CD4-positive, alpha-beta T cell treated with Interferon alpha-2 for 1 hour (primary cell): ENCODE measurements around the gene CXCL6.

ENCODE experiments used
- DNase-seq, 2 donors: peaks; one replicate each; pipeline ENCODE4 v3.0.0-alpha.2; 2020 to 2022

The CXCL6 gene

GRCh38 chr4:73843369-73843768 is 6.9 kb downstream of the CXCL6 start:
- DNase-seq, result no peak

- DNase-seq, result no peak
Measured at GRCh38 chr4:73844345-73844744, 7.9 kb downstream of the CXCL6 start.

GRCh38 chr4:73844806-73845205 is 8.3 kb downstream of the CXCL6 start:
- DNase-seq, result no peak

GRCh38 chr4:73847526-73848182 is 11.2 kb downstream of the CXCL6 start:
- DNase-seq, result no peak

GRCh38 chr4:73848183-73848777 is 11.8 kb downstream of the CXCL6 start:
- DNase-seq, result no peak

- no peak for DNase-seq
Measured at GRCh38 chr4:73850261-73850970, 13.9 kb downstream of the CXCL6 start.

- no peak for DNase-seq
Measured at GRCh38 chr4:73851293-73851692, 14.8 kb downstream of the CXCL6 start.

GRCh38 chr4:73852771-73853170 is 16.3 kb downstream of the CXCL6 start:
- DNase-seq, result no peak

GRCh38 chr4:73853246-73853704 is 16.8 kb downstream of the CXCL6 start, which contains the start of gene PF4V1:
TSS of gene PF4V1 (plus strand) at chr4:73853296. CDS start at chr4:73853363, 67 bp downstream.
- no peak for DNase-seq

- DNase-seq, result no peak
Measured at GRCh38 chr4:73853718-73854473, 17.4 kb downstream of the CXCL6 start.

GRCh38 chr4:73855406-73855805 is 18.9 kb downstream of the CXCL6 start:
- DNase-seq, result no peak

- DNase-seq, result no peak
Measured at GRCh38 chr4:73856518-73856917, 20.0 kb downstream of the CXCL6 start.

- no peak for DNase-seq
Measured at GRCh38 chr4:73859614-73860088, 23.2 kb downstream of the CXCL6 start.

GRCh38 chr4:73860181-73860580 is 23.7 kb downstream of the CXCL6 start:
- no peak for DNase-seq

- no peak for DNase-seq
Measured at GRCh38 chr4:73860917-73861316, 24.4 kb downstream of the CXCL6 start.

- DNase-seq, result no peak
Measured at GRCh38 chr4:73862322-73862721, 25.8 kb downstream of the CXCL6 start.

- no peak for DNase-seq
Measured at GRCh38 chr4:73864365-73864764, 27.9 kb downstream of the CXCL6 start.

- no peak for DNase-seq
Measured at GRCh38 chr4:73864961-73865360, 28.5 kb downstream of the CXCL6 start.

- DNase-seq, result no peak
Measured at GRCh38 chr4:73865431-73866096, 29.1 kb downstream of the CXCL6 start.

- no peak for DNase-seq
Measured at GRCh38 chr4:73866246-73866645, 29.8 kb downstream of the CXCL6 start.

- DNase-seq, result no peak
Measured at GRCh38 chr4:73867783-73868182, 31.3 kb downstream of the CXCL6 start.
